K562 (cell line): ENCODE data around the gene FASLG.

ENCODE experiments used
- EP300 ChIP-seq: IDR thresholded peaks from 2 replicates; pipeline ENCODE4 v1.6.1; 2012; ENCODE audit warnings: low read length, improper control_type of control experiment
- LARP7 ChIP-seq: fragments of 450-650 bp; IDR thresholded peaks from 2 replicates; pipeline ENCODE4 v1.6.1; 2016
- SIN3A ChIP-seq, 2 experiments: fragments of 150-350 bp in 1 of 2; IDR thresholded peaks; 2 replicates each; pipeline ENCODE4 v1.6.1; 2011 to 2016; ENCODE audit warnings: borderline replicate concordance in 2 of 2, low read depth in 2 of 2, low read length in 2 of 2, mild to moderate bottlenecking in 2 of 2, moderate library complexity in 2 of 2; ENCODE audit not compliant: control insufficient read depth in 1 of 2
- XRCC3 ChIP-seq: fragments of 450-650 bp; IDR thresholded peaks from 2 replicates; pipeline ENCODE4 v1.6.1; 2017; ENCODE audit warnings: mild to moderate bottlenecking, moderate library complexity
- ZNF584 ChIP-seq: fragments of 200-800 bp; sonication (Bioruptor generic); IDR thresholded peaks from 2 replicates; pipeline ENCODE4 v1.6.1; 2016; ENCODE audit warnings: low read depth, mild to moderate bottlenecking, missing genetic modification characterization, missing compliant biosample characterization

- TF ChIP-seq SIN3A (IDR thresholded peaks at IDR 0.05; ENCODE audit: borderline replicate concordance in 2 of 2, control insufficient read depth in 1 of 2, low read depth in 2 of 2, low read length in 2 of 2) (no peak), XRCC3 (no peak), LARP7 (no peak), EP300 (no peak), ZNF584 (no peak)
Measured at GRCh38 chr1:172653015-172653709, 5.7 kb upstream of the FASLG start.
